GM21390 (cell line): ENCODE results near the gene WDR86.
A peak's percentile ranks its signal among the peaks of the same experiment; 100 is the strongest.

Experiments used
- ATAC-seq: cut with Tn5 transposase; IDR thresholded peaks from one replicate; pipeline ENCODE4 v1.9.1; 2021; ENCODE audit not compliant: unreplicated experiment

The WDR86 gene

DNA sequence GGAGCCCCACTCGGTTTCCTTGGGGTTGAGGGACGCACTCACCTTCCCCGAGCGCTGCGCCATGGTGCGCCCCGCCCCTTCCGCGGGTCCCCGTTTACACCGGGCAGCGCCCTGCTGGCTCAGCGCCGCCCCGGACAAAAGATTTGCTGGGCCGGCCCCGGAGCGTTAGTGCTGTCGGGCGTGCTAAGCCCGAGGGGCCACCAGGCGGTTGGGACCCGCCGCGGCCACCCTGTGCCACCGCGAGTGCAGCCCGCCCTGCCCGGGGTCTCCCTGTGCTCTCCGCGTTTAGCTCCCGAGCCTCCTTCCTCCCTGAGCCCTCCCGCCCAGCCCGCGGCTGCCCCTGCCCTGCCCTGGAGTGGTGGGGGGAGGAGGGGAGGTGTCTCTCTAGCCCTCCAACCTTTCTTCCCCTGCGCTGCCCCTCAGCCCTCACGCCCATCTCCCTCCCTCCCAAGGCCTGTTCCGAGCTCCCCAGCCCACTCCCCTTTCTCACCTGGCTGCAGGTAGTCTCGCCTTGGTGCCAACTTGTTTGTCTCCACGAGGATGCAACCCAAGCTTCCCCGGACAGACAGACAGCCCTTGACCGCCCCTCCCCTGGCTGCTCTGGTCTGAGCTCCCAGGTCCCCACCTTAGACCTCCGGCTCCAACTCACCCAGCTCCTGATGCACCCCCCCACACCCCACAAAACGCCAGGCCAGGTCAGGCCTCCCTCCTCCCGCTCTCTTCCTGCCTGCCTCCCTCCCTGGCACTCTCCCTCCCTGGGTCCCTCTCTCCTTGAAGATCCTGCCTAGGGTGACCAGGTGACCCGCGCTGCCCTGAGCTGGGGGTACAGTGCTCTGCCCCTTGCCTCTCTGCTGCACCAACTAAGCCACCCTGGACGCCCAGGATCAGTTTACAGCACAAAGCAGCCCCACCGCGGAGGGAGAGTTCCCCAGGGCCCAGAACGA is 30.3 kb upstream of the WDR86 start, which contains the start of gene CRYGN:
TSS of gene CRYGN (minus strand) at position 287 of the 944 bp plus-strand sequence. CDS start at position 63, 224 bp downstream.
- ATAC-seq = no peak

DNA sequence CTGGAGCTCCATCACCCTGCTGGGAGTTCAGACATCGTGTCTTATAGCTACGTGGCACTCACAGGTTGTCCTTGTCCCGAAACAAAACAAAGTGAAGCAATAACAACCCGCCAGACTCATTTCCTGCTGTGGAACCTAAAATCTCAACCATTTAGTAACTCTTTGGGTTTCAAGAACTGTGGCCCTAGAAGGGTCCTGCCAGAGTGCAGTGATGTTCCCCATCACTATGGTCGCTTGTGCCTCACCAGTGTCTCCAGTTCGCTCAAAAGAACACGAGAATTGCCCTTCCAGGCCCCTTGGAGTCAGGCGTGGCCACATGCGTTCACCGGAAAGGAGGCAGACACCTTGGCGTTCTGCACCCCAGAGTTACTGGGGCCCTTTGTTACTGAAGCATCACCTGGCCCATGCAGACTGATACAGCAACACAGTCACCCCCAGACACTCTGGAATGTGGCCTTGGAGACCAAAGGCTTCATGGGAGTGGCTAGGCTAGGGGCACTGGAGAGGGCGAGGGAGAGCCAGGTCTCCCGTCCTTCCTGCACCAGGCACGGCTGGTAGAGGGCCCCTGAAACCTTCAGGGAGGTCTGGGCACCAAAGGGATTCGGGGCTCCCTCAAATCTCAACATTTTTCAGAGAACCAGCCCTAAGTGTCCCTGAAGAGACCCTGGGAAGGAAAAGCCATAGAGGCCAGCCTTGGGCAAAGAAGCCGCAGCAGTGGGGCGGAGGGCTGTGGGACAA is 29.2 kb upstream of the WDR86 start:
- no peak for ATAC-seq

DNA sequence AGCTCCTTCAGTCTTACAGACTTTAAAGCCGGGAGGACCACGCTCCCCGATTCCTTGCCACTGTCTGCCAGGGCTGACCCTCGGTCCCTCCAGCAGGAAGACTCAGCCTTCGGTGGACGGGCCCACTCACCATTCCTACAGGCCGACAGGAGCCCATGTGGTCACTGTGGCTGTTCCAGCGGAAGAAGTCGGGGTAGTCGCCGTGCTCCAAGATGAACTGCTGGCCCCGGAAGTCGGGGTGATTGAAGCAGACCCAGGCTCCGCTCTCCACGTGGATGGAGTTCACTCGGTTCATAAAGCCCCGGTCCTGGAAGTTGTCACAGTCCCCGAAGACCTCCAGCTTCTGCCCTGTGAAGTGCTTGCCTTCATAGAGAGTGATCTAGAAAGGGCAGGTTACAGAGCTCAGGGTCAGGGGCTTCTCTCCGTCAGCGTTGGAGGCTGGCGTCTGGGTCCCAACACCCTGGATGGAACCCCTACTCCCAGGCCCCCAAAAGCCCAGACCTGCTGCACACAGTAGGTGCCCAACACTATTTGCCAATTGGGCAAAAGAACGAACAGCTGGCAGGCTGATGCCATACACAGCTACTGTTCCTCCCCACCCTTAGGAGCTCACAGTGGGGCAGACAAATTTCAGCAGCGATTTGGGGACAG is 28.2 kb upstream of the WDR86 start:
- ATAC-seq = no peak

DNA sequence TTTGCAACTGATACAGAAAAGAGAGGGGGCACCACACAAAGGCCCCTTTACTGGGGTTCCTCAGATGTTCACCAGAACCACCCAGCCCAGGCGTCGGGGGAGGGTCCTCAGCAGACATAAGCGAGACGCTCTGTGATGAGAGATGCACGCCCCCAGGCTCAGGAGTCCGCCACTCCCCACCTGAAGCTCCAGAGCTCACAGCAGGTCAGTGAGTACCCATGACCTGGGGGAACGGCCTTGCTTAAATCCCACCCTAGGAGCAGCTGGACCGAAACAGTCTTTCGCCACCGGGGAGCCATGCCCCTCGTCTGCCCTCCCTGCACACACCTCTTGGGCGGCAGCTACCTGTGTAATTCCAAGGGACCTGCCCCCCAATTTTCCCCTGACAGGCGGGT is 27.3 kb upstream of the WDR86 start:
- no peak for ATAC-seq

DNA sequence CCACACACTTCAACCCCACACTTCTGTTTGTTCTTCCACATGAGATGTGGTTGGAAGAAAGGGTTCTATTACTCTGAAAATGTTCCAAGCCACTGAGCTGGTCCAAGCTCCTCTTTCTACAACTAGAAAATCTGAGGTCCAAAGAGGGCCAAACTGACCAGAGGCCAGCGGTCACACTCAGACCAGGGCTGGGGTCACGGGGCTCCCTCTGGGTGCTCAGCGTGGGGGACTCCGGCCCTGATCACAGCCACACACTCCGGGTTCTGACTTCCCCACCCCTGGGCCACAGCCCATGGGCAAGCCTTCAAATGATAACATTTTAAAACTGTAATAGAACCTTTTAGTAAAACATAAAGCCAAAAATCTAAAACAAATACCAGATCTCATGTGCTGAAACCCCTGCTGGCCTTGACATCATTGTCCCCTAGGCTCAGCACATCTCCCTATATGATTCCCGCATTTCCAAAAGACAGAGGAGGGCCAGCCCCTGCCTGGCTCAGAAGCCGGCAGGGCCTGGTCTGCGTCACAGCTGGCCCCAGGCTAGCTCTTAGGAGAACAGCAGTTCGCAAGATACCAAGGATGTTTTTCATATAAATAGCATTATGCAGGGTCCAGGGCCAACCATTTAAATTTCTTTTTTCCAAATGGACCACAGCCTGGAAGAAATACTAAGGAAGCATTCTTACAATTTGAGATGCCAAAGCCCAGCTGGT is 26.8 kb upstream of the WDR86 start:
- no peak for ATAC-seq

DNA sequence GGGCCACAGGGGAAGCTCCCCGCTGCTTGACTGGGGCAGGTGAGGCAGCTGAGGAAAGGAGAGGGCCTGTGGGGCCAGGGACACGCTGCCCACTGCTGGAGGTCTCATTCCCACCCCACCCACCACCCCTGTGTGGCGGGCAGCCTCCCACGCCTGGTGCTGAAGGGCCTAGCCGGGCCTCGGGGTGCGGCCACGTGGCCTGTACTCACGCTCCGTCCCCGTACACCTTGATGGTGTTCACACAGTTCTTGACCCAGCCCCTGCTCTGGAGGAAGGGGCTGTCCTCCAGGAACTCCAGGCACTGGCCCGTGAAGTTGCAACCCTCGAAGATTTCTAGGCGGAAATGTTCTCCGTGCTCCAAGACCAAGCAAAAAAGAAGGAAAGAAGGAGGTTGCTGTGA is 26.1 kb upstream of the WDR86 start:
- no peak for ATAC-seq

DNA sequence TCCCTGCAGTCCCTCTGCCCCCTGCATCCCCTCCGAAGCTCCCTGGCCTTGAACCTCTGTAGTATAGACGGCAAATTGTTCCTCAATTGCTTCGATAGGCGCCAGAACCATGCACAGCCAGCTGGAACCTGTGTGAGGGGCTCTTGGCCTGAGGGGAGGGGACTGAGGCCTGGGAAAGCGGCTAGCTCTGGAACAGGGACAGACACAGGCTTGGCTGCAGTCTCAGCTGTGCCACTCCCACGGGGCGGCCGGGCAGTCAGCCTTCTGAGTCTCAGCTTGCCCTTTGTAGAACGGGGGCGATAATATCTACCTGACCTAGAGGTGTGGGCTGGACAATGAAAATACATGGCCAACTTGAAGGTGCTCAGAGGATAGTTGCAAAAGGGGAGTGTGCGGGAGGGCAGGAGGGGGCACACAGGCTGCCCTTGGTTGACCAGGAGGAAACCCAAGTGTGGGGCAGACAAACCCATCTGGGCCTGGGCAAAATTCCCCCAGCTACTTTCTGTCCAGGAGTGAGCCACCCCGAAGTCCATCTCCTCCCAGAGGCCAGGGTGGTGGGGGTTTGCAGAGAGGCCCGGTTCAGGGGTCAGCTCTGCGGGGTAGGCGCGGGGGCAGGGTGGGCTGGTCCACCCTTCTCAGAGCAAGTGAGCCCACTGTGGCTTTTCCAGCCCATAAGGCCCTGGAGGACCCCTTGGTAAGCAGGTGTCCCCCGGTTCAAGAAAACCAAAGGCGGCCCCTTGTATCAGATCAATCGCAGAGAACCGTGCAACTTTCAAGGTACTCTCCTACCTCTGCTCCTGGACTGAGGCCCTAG is 25.5 kb upstream of the WDR86 start:
- ATAC-seq = no peak

DNA sequence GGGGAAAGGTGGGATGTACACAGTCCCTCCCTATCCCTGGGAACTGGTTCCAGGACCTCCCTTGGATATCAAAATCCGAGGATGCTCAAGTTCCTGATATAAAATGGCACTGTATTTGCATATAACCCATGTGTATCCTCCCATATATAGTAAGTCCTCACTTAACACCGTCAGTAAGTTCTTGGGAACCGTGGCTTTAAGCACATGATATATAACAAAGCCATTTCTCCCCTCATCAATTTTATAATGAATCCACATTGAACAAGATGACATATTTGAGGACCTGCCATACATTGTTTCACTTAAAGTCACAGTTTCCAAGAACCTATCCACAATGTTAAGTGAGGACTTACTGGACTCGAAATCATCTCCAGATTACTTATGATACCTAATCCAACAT is 24.7 kb upstream of the WDR86 start:
- no peak for ATAC-seq

DNA sequence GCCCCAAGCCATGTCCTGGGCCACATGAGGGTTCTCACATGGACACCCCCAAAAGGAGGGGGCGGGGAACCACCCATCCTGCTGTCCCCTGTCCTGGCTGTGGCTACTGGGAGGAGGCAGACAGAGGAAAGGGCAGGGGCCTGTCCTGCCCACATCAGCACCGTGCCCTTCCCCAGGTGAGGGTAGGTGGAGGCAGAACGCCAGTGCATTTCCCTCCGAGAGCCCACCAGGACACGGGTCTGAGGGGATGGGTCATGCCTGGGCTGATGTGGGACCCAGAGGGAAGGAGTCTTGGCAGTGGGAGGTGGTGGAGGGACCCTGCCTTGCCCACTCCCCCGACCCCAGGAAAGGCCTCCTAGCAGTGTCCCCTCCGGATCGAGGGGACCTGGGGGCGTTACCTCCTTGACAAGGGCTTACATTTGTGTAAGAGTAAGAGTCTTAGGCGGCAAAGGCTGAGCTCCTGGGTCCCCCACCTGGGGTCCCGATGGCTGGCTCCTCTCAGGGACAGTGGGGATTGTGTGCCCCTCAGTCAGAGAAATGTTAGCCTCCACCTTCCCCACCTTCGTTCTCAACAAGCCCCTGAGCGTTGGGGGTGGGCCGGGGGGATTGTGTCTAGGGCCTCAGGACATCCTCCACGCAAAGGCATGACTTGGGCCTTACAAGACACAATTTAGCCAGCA is 24.0 kb upstream of the WDR86 start:
- ATAC-seq = no peak

DNA sequence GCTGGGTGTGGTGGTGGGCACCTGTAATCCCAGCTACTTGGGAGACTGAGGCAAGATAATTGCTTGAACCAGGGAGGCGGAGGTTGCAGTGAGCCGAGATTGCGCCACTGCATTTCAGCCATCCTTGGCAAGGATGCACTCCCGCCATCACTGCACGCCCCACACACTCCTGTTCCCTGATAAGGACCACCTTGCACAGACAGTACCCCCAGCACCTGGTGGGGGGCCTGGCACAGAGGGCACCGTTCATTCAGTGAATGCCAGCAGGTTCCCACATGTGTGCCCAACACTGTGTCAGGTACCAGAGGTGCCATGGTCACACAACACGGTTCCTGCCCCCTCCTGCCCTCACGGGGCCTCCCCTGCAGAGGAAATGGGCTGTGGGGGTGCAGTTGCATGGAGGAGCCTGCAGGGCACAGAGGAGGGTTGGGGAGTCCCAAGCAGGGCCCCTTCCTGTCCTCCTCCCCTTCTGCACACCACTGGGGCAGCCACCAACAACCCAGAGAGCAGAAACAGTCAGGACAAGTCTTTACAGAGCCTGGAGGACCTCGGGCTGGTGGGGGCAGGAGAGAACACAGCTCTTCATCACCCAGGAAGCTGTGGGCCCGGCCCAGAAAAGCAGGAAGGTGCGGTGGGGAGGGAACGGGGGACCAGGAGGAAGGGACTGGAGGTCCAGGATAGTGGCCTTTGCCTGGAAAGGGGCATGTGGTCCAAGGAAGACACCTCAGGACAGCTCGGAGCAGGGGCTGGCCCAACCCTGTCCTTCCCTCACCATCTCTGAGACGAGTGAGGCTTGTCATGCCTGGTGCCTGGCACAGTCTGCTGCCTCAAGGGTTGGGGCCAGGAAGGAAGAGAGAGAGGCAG is 23.1 kb upstream of the WDR86 start:
- no peak for ATAC-seq

DNA sequence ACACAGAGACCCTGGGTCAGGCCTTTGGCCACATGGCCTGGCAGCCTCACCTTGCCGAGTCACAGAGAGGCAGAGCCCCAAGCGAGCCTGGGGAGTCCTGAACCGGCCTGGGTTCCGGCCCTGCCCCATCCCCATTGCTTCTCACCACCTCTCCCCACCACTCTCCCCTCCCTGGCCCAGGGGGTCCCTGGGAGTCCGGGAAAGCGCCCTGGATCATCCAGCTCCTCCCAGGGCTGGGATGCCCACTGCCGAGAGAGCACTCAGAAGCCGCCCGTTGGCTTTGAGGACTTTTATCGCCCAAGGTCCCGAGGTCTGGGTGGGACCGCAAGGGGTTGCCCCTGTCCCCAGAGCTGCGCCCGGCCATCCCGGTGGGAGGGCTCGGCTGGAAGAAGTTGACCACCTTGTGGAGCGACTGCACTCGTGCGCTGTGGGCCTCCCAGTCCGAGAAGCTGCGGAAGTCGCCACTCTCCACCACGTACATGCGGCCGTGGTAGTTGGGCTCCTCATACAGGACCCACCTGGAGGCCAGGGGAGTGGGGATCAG is 22.0 kb upstream of the WDR86 start:
- ATAC-seq = no peak

DNA sequence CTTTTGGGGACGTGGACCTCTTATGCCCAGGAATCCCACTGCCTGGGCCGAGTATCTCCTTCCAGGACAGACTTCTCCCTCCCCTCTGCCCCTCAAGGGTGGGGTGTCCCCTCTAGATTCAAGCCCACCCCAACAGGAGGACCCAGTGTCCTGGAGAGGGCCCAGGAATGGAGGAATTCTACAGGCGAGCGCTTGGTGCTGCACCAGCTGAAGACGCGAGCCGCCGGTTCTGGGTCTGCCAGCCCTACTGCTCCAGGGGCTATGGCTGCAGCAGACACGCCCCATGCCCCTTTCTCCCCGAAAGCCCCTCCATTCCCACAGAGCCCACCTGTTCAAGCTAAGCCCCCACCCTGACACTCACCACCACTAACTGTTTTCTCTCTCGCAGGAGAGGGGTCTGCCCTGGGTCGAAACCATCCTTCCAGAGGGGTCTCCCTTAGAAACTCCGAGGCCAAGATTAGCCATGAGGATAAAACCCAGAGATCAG is 21.5 kb upstream of the WDR86 start:
- no peak for ATAC-seq

DNA sequence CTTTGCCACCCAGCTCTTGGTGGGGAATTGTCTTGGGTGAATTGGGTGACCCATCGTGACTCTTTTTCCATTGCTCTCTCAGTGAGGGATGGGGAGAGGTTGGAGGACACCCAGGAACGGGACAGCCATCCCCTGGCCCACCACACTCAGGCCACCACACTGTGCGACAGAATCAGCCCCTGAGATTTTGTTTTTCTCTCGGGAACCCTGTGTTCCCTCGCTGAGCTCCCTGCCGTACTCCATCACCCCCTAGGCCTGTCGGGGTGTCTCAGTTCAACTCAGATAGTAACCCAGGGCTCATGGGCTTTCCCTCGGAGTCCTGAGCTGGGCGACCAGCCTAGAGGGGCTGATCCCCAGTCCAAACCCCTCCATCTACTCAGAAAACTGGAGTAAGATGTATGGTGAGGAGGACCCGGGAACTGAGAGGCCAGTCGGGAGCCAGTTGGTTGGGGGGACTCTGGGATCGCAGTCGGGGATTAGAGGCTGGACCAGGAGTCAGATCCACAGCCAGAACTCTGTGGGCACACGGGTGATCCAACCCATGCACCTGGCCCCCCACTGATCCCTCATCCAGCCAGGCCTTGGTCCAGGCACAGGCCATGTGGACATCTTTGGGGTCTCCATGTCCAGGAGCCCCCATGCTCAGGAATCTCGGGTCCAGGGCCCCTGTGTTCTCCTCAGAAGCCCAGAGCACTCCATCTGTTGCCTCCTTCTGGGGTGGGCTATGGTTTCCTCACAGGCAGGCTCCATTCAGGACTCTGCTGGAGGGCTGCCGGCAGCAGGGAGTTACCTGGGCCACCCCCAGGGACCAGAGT is 20.8 kb upstream of the WDR86 start:
- ATAC-seq = no peak

DNA sequence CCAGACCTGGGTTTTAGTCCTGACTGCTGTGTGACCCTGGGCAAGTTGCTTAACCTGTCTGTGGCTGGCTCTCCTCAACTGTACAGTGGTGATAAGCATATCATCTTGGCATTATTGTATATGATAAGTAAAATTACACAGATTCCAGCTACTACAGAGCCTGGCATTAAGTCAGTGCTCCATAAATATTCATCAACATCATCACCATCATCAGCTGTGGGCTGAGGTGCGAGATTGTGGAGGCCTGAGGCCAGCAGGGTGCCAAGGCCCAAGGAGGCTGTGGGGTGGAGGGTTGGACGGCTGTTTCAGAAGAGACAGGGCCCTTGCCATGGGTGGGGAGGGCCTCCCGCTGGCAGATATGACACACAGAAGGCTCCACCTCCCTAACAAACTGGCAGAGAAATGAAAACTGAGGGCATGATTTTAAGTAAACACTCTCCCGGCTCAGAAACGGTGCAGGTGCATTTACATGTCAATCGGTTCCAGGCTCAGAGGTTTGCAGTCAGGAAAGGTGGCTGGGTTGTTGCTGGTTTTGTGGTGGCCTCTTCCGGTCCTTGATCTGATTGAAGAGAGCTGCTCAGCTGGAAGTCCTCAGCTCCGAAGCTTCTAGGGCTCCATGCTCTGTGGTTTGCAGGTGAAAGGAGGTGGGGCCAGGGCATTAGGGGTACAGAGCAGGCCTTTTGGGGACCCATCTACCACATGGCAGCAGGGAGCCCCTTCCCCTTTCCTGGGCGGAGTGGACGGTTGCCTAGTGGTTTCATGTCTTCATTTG is 19.9 kb upstream of the WDR86 start:
- ATAC-seq = peak; percentile 77

DNA sequence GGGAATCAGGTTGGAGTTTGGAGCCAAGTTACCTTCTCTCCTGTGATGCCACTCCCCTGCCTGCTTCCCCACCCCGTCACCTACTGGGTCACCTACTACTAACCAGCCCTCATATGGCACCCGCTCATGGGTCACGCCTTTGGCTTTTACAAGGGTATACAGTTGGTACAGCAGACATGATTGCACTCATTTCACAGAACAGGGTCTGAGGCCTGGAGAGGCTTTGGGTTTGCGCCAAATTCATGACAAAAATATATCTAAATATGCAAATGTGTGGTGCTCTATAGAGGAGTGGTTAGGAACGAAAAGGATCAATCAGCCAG is 19.4 kb upstream of the WDR86 start:
- no peak for ATAC-seq

DNA sequence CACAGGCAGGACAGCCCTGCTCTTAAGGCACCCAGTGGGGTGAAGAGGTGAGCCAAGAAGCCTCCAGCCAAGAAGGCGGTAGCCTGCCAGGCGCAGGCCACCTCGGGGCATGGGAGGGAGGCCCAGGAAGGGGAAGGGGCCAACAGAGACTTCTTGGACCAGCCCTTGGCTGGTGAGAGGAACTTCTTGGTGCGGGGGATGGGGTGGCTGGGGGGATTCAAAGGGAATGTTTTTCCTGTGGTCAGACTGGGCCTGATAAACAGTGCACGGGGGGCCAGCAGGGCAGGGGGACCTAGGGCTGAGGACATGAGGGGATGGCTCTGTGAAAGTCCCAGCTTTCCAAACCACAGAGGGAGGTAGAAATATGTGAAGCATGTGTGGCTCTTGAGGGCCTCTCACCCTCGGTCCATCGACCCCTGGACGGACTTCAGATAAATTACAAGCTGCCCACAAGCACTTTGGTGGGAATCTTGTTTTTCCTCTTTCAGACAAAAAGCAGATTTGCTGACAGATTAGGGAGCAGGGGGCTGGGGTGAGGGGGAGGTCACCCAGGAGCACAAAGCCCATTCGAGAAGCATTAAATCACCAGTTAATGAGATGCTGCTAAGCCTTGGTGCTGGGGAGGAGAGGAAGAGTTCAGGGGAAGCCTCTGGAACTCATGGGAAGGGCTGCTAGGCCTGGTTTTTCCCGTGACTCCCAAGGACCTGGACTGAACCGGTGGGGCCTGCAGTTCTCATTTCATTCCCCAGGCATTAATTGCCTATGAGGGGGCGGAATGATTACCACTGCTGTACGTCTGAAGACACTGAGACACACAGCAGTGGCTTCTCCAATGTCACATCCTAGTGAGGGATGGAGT is 18.8 kb upstream of the WDR86 start:
- no peak for ATAC-seq
